PC-3 (cell line): ENCODE data around the gene FCSK.

Experiments used
- EZH2 ChIP-seq: fragments of 300-600 bp; sonication (generic); IDR thresholded peaks from one replicate; pipeline ENCODE4 v1.6.1; 2017; ENCODE audit warnings: antibody characterized with exemption, mild to moderate bottlenecking, low read length; ENCODE audit not compliant: unreplicated experiment
- TF ChIP-seq, protein P1 (sequence below): fragments of 300-600 bp; sonication (generic); conservative IDR thresholded peaks from 2 replicates; pipeline ENCODE4 v1.5.1; 2017; ENCODE audit warnings: antibody characterized with exemption, low read depth, mild to moderate bottlenecking, low read length

DNA sequence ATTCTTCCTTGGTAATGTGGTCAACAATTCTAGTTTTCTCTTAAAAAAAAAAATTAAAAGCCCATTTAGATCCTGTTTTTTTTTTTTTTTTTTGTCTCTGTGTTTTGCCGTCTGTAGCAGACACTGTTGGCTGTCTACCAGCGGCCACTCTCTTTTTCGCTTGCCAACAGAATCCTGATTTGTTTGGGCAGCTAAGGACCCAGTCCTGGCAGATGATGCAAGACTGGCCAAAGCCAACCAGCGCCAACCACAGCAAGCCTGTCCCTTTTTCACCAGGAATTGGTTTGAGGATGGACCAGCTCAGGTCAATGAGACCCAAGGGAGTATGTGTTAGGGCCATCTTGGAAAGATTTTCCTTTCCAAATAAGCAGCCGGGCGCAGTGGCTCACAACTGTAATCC, 43.7 kb upstream of the FCSK start:
- TF ChIP-seq, protein P1, sequence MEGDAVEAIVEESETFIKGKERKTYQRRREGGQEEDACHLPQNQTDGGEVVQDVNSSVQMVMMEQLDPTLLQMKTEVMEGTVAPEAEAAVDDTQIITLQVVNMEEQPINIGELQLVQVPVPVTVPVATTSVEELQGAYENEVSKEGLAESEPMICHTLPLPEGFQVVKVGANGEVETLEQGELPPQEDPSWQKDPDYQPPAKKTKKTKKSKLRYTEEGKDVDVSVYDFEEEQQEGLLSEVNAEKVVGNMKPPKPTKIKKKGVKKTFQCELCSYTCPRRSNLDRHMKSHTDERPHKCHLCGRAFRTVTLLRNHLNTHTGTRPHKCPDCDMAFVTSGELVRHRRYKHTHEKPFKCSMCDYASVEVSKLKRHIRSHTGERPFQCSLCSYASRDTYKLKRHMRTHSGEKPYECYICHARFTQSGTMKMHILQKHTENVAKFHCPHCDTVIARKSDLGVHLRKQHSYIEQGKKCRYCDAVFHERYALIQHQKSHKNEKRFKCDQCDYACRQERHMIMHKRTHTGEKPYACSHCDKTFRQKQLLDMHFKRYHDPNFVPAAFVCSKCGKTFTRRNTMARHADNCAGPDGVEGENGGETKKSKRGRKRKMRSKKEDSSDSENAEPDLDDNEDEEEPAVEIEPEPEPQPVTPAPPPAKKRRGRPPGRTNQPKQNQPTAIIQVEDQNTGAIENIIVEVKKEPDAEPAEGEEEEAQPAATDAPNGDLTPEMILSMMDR = no peak
- no peak for TF ChIP-seq EZH2
